Osteoblast (primary cell): ENCODE results near the gene MYLK2. TPM values are rescaled to one million over a fixed set of nuclear protein-coding genes. Genes with fewer than 3 reads are reported as not detected.

Experiments used
- DNase-seq: peaks from one replicate; pipeline ENCODE4 v3.0.0; 2011; ENCODE audit warnings: low spot score, mixed read lengths; ENCODE audit not compliant: insufficient read length; ENCODE audit errors: missing footprints
- H2AFZ ChIP-seq: 2 replicates; pipeline ENCODE4 v1.6.0; 2011; ENCODE audit warnings: mild to moderate bottlenecking, low read length
- H3K27ac ChIP-seq: 2 replicates; pipeline ENCODE4 v1.5.1; 2011; ENCODE audit warnings: mild to moderate bottlenecking, low read depth, low read length, moderate library complexity
- H3K27me3 ChIP-seq: 2 replicates; pipeline ENCODE4 v1.6.0; 2012; ENCODE audit warnings: mild to moderate bottlenecking, control low read depth, inconsistent platforms, low read length, moderate library complexity; ENCODE audit not compliant: insufficient read depth
- H3K36me3 ChIP-seq: 2 replicates; pipeline ENCODE4 v1.5.1; 2011; ENCODE audit warnings: mild to moderate bottlenecking, low read length, control low read depth, moderate library complexity; ENCODE audit not compliant: insufficient read depth
- H3K4me1 ChIP-seq: 2 replicates; pipeline ENCODE4 v1.5.1; 2011; ENCODE audit warnings: mild to moderate bottlenecking, low read length, control low read depth, moderate library complexity; ENCODE audit not compliant: insufficient read depth
- H3K4me2 ChIP-seq: 2 replicates; pipeline ENCODE4 v1.6.0; 2011; ENCODE audit warnings: mild to moderate bottlenecking, low read length; ENCODE audit not compliant: insufficient read depth
- H3K4me3 ChIP-seq: fragments of 200-600 bp; sonication (generic); 3 replicates; pipeline ENCODE4 v1.5.1; 2012; ENCODE audit warnings: mild to moderate bottlenecking, low read length, inconsistent platforms; ENCODE audit not compliant: insufficient read depth
- H3K79me2 ChIP-seq: 2 replicates; pipeline ENCODE4 v1.6.0; 2012; ENCODE audit warnings: mild to moderate bottlenecking, low read length, control low read depth, inconsistent platforms; ENCODE audit not compliant: insufficient read depth
- H3K9me3 ChIP-seq: 2 replicates; pipeline ENCODE4 v1.5.1; 2011; ENCODE audit warnings: low read depth, low read length, control low read depth
- H4K20me1 ChIP-seq: 2 replicates; pipeline ENCODE4 v1.6.0; 2012; ENCODE audit warnings: mild to moderate bottlenecking, low read length, control low read depth; ENCODE audit not compliant: insufficient read depth
- total RNA-seq: library from RNA; depleted of rRNA; stranded (reverse); fragments of >200 nt; gene quantifications from 2 replicates; pipeline ENCODE4 v1.2.3, GENCODE V29; 2012
- TF ChIP-seq, protein P1 (sequence below): IDR thresholded peaks from 2 replicates; pipeline ENCODE4 v1.5.1; 2011; ENCODE audit warnings: mild to moderate bottlenecking, low read depth, low read length, moderate library complexity; ENCODE audit errors: extremely low read depth

The MYLK2 gene
- total RNA-seq, 1 donor, result 0.36 TPM

DNA sequence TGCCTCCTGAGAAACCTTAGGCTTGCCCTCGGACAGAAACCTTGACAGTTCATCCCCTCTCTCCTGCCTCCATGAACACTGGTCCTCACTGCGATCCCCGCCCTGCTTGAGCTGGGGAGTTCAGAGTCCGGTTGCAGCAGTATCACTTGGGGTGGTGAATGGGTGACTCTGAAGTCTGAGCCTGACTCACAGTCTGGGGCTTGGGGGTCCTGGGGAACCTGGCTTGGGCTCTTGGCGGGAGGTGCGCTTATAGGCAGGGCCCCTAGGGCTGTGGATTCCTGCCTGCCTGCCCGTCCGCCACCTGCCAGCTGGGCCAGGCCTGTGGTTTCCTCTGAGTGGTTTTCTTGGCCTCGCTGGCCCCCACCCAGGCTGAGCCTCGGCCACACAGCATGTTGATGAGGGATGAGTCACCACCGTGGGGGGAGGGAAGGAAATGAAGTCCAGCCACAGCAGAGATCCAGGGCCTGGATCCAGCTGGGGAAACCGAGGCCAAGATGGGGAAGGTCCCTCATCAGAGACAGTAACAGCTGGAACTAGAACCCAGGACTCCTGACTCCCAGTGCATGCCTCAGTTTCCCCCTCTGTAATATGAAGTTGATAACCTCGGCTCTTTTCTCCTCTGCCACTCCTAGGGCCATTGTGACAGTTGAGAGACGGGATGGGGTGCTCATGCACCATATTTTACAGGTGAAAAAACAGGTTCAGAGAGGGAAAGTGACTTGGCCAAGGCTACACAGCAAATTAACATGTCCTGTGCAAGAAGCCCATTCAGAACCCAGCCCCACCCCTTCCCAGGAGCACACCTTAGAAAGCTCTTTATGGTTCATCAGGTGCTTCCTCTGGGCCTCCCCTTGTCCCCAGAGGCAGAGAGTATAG is 17.1 kb downstream of the MYLK2 start:
- peak overlapping the region; percentile 34 for H3K4me2 ChIP-seq
- H3K79me2 ChIP-seq, result no peaks in the 10 kb centered on the region
- peaks cover 46% of the 10 kb centered on the region for H3K4me1 ChIP-seq
- no peak overlapping the region for H3K4me3 ChIP-seq
- DNase-seq, result peak; percentile 99
- no peak overlapping the region for H3K27ac ChIP-seq
- TF ChIP-seq, protein P1, sequence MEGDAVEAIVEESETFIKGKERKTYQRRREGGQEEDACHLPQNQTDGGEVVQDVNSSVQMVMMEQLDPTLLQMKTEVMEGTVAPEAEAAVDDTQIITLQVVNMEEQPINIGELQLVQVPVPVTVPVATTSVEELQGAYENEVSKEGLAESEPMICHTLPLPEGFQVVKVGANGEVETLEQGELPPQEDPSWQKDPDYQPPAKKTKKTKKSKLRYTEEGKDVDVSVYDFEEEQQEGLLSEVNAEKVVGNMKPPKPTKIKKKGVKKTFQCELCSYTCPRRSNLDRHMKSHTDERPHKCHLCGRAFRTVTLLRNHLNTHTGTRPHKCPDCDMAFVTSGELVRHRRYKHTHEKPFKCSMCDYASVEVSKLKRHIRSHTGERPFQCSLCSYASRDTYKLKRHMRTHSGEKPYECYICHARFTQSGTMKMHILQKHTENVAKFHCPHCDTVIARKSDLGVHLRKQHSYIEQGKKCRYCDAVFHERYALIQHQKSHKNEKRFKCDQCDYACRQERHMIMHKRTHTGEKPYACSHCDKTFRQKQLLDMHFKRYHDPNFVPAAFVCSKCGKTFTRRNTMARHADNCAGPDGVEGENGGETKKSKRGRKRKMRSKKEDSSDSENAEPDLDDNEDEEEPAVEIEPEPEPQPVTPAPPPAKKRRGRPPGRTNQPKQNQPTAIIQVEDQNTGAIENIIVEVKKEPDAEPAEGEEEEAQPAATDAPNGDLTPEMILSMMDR, result no peak
- no peaks in the 10 kb centered on the region for H3K9me3 ChIP-seq
- no peak overlapping the region for H2AFZ ChIP-seq
- H3K36me3 ChIP-seq, result no peaks in the 10 kb centered on the region
- H3K27me3 ChIP-seq, result peaks cover 3% of the 10 kb centered on the region
- peaks cover 18% of the 10 kb centered on the region for H4K20me1 ChIP-seq

DNA sequence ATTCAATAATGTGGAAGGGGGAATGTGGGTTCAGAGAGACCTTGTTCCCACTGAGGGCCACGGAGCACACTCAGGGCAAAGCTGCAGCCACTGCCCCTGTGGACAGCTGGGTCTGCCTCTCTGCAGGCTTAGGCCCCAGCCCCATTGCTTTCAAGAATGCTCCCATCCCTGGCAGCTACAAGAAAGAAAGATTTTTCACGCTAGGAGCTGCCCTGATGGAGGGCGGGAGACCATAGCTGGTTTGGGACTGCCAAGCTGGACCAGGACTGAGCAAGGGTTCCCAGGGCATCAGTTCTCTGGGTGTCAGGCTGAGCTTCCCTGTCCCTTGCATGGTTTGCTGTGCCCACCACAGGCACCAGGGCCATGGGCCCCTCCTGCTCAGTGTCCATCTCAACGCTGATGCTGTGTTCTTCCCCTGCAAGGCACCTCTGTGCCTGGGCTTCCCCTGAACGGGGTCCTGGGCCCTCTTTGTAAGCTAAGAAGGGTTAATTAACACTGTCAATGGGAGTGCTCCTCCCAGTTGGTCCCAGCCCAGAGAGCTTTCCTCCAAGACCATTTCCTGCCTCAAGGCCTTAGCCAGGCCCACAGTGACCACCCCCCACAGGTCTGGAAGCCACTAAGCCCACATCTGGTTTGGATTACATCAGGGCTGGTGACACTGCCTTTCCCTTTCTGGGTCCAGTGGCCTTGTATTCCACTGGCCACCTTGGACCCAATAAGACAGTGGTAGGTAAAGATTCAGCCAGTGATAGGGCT is 17.9 kb downstream of the MYLK2 start:
- H3K9me3 ChIP-seq, result no peaks in the 10 kb centered on the region
- peaks cover 3% of the 10 kb centered on the region for H3K27me3 ChIP-seq
- peaks cover 16% of the 10 kb centered on the region for H4K20me1 ChIP-seq
- TF ChIP-seq, protein P1, result no peak
- no peak for DNase-seq
- peaks cover 54% of the 10 kb centered on the region for H3K4me1 ChIP-seq
- H3K27ac ChIP-seq, result peak overlapping the region; percentile 24
- no peaks in the 10 kb centered on the region for H3K79me2 ChIP-seq
- no peaks in the 10 kb centered on the region for H3K36me3 ChIP-seq
- H3K4me3 ChIP-seq, result no peak overlapping the region
- H3K4me2 ChIP-seq, result peak overlapping the region; percentile 21
- H2AFZ ChIP-seq, result no peak overlapping the region

DNA sequence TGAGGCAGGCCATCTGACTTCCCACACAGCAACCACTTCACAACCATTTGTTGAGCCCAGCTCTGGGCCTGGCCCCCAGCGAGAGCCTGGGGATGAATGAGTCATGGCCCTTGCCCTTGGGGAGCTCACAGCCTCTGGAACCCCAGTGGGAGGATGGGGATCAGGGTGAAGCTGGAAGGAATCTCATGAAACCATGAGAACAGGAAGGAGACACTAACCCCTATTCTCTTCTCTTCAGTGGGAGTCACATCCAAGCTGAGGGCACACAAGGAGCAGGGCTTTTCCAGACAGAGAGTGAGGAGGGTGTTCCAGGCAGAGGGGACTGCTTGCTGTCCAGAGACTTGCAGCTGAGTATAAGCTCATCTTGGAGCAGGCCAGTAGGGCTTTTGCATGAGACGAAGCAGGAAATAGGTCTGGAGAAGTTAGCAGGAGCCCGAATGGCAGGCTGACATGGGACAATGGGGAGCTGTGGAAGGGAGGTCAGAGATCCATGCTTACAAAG is 18.8 kb downstream of the MYLK2 start:
- Histone ChIP-seq H3K27ac (no peak overlapping the region), H3K4me3 (no peak overlapping the region), H3K79me2 (no peaks in the 10 kb centered on the region), H3K36me3 (no peaks in the 10 kb centered on the region), H4K20me1 (peaks cover 20% of the 10 kb centered on the region), H2AFZ (no peak overlapping the region), H3K9me3 (no peaks in the 10 kb centered on the region), H3K27me3 (peaks cover 3% of the 10 kb centered on the region), H3K4me2 (peak overlapping the region; percentile 28), H3K4me1 (peaks cover 63% of the 10 kb centered on the region)
- TF ChIP-seq, protein P1, result no peak
- peak; percentile 91 for DNase-seq
